Esophagus squamous epithelium (tissue), 4 donors: Measurements from ENCODE around the gene PIP5K1B.

Experiments used
- POLR2A ChIP-seq, 4 donors: fragments of 450-650 bp; IDR thresholded peaks; one replicate each; pipeline ENCODE4 v1.6.1; 2017; ENCODE audit warnings: antibody characterized with exemption in 4 of 4, mild to moderate bottlenecking in 4 of 4, moderate library complexity in 3 of 4
- TF ChIP-seq, protein P1 (sequence below), 6 experiments: fragments of 450-650 bp in 4 of 6; fragments of 200-600 bp in 2 of 6; sonication (generic) in 2 of 6; IDR thresholded peaks; one replicate each; pipeline ENCODE4 v1.5.1; 2016 to 2019; ENCODE audit warnings: antibody characterized with exemption in 6 of 6, mild to moderate bottlenecking in 4 of 6, moderate library complexity in 4 of 6

DNA sequence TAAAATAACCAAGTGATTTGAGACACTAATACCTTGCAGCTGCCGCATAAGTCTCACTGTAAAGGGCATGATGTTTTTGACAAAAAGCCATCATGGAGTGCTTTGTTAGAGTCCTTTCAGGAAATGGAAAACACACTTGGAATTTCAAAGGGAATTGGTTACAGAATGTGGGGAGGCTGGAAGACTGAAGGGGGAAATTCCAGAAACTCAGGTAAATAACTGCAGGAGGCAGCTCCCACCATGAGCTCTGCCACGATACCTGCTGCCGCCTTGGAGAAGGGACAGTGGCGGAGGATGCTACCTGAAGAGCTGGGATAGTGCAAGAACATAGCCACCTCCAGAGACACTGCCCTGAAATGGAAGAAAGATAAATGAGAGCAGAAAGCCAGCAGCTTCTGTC lies 242.0 kb downstream of the PIP5K1B start:
- TF ChIP-seq, protein P1, sequence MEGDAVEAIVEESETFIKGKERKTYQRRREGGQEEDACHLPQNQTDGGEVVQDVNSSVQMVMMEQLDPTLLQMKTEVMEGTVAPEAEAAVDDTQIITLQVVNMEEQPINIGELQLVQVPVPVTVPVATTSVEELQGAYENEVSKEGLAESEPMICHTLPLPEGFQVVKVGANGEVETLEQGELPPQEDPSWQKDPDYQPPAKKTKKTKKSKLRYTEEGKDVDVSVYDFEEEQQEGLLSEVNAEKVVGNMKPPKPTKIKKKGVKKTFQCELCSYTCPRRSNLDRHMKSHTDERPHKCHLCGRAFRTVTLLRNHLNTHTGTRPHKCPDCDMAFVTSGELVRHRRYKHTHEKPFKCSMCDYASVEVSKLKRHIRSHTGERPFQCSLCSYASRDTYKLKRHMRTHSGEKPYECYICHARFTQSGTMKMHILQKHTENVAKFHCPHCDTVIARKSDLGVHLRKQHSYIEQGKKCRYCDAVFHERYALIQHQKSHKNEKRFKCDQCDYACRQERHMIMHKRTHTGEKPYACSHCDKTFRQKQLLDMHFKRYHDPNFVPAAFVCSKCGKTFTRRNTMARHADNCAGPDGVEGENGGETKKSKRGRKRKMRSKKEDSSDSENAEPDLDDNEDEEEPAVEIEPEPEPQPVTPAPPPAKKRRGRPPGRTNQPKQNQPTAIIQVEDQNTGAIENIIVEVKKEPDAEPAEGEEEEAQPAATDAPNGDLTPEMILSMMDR (IDR thresholded peaks at IDR 0.05): no peak
- TF ChIP-seq POLR2A (IDR thresholded peaks at IDR 0.05): no peak
